Bronchial epithelial cell (primary cell): ENCODE results near the gene TMEM132C. TPM values are rescaled to one million over a fixed set of nuclear protein-coding genes. Genes with fewer than 3 reads are reported as not detected.

ENCODE experiments used
- DNase-seq: peaks from one replicate; pipeline ENCODE4 v3.0.0-alpha.2; 2010; ENCODE audit warnings: low read depth
- FAIRE-seq: peaks from 2 replicates; lab custom pipeline; 2011; peaks lifted over from hg19 to GRCh38; lab: Jason Lieb, UNC
- H3K27me3 ChIP-seq: 2 replicates; pipeline ENCODE4 v1.5.1; 2011; ENCODE audit warnings: low read length; ENCODE audit not compliant: control insufficient read depth, insufficient read depth
- H3K36me3 ChIP-seq: 2 replicates; pipeline ENCODE4 v1.5.1; 2011; ENCODE audit warnings: low read length; ENCODE audit not compliant: control insufficient read depth, insufficient read depth
- H3K4me3 ChIP-seq: 2 replicates; pipeline ENCODE4 v1.5.1; 2011; ENCODE audit warnings: mild to moderate bottlenecking, low read depth, low read length, control low read depth
- CTCF ChIP-seq: IDR thresholded peaks from 2 replicates; pipeline ENCODE4 v1.5.1; 2011; ENCODE audit warnings: mild to moderate bottlenecking, moderate library complexity, low read length, control low read depth, inconsistent platforms; ENCODE audit not compliant: insufficient read depth, severe bottlenecking
- total RNA-seq: library from RNA; depleted of rRNA; stranded (reverse); fragments of >200 nt; gene quantifications from 2 replicates; pipeline ENCODE4 v1.2.1, GENCODE V29; 2014

Gene TMEM132C
- total RNA-seq, 1 donor from 2014 or later, result not detected

- no peak for FAIRE-seq
- TF ChIP-seq CTCF, result no peak
- no peaks in the 10 kb centered on the region for H3K36me3 ChIP-seq
- H3K4me3 ChIP-seq, result no peak overlapping the region
- H3K27me3 ChIP-seq, result no peaks in the 10 kb centered on the region
- DNase-seq, result no peak
Observed at GRCh38 chr12:128637642-128638606, 371.0 kb downstream of the TMEM132C start.

- FAIRE-seq (peak; percentile 52), DNase-seq (no peak)
- no peak for TF ChIP-seq CTCF
- Histone ChIP-seq H3K4me3 (no peak overlapping the region), H3K36me3 (no peaks in the 10 kb centered on the region), H3K27me3 (no peaks in the 10 kb centered on the region)
Observed at GRCh38 chr12:128639089-128639488, 372.1 kb downstream of the TMEM132C start.

- TF ChIP-seq CTCF, result no peak
- no peak overlapping the region for H3K4me3 ChIP-seq
- FAIRE-seq, result no peak
- H3K27me3 ChIP-seq, result no peaks in the 10 kb centered on the region
- H3K36me3 ChIP-seq, result no peaks in the 10 kb centered on the region
- no peak for DNase-seq
Observed at GRCh38 chr12:128643155-128643554, 376.2 kb downstream of the TMEM132C start.

GRCh38 chr12:128644664-128645296 is 377.8 kb downstream of the TMEM132C start:
- TF ChIP-seq CTCF, result no peak
- Histone ChIP-seq H3K36me3 (no peaks in the 10 kb centered on the region), H3K4me3 (no peak overlapping the region), H3K27me3 (no peaks in the 10 kb centered on the region)
- DNase-seq (no peak), FAIRE-seq (no peak)

DNA sequence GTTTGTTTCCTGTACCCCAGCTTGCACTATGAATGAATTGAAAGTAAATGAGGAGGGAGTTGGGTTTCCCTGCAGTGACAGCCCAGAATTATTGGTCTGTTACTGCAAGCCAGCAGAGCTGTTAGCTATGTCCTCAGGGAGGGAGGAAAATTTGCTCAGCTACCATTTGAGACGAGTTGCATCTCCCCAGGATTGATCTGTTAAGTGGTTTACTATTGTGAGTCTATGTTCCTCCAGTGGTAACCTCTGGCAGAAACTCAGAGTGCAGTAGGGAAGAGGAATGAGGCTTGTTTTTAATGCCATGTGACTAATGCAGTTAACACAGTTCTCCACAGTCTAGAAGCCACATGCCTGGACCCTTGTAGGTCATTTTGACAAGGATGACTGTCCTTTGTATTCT is 382.9 kb downstream of the TMEM132C start:
- Histone ChIP-seq H3K36me3 (no peaks in the 10 kb centered on the region), H3K4me3 (no peak overlapping the region), H3K27me3 (no peaks in the 10 kb centered on the region)
- no peak for TF ChIP-seq CTCF
- DNase-seq, result no peak
- FAIRE-seq, result no peak
